ENCODE measurements around the gene MRGPRF. TPM values are rescaled to one million over a fixed set of nuclear protein-coding genes. Genes with fewer than 3 reads are reported as not detected.
A peak's percentile ranks its signal among the peaks of the same experiment; 100 is the strongest.

MRGPRF gene
- total and polyA plus RNA-seq, 11 donors = 1.6 to 13.1 (median 3.5) TPM

GRCh38 chr11:69048694-69049489 lies 35.8 kb upstream of the MRGPRF start, which contains the start of gene TPCN2:
TSS of gene TPCN2 (plus strand) at chr11:69048932. CDS start at chr11:69048998, 66 bp downstream.
- WGBS, 4 donors = 0 to 1% (median 1%) methylated on average over 26 to 76 of the region's 76 CpGs
- peak; percentile 93 to 97 (median 96) for DNase-seq
- H3K27me3 ChIP-seq = no peaks in the 10 kb centered on the region
- ATAC-seq = peak; percentile 90 to 94 (median 92)
- intact Hi-C loops (cut with DNase I) = loop anchor here in 8 of 10 donors (2.0 to 10.0 kb wide), 4 partner anchors 38 to 144 kb away; partner anchors contain the start of genes IGHMBP2 (in 1 of the 8) and MRPL21 (in 1 of the 8)
- H3K4me3 ChIP-seq = peak within 1 kb of the TSS; percentile 67 to 100 (median 87)
- peaks cover 0 to 3% (median 0%) of the 10 kb centered on the region in 9 donors for H3K36me3 ChIP-seq
- peaks cover 0 to 64% (median 48%) of the 10 kb centered on the region in 12 donors for H3K4me1 ChIP-seq
- H3K27ac ChIP-seq = peak within 1 kb of the TSS; percentile 39 to 98 (median 92)
- no peaks in the 10 kb centered on the region for H3K9me3 ChIP-seq
- TF ChIP-seq POLR2A (IDR thresholded peaks at IDR 0.05) = peak in 1 of 2 donors; percentile 86
- no peak for TF ChIP-seq CTCF (IDR thresholded peaks at IDR 0.05)

GRCh38 chr11:69048031-69048693 lies 35.1 kb upstream of the MRGPRF start:
- peak overlapping the region in 9 of 12 donors; percentile 87 to 98 (median 94) for H3K27ac ChIP-seq
- ATAC-seq (no peak), DNase-seq (peak in 1 of 5 donors; percentile 13)
- H3K9me3 ChIP-seq = no peaks in the 10 kb centered on the region
- peaks cover 0 to 58% (median 42%) of the 10 kb centered on the region in 12 donors for H3K4me1 ChIP-seq
- H3K27me3 ChIP-seq = no peaks in the 10 kb centered on the region
- peak overlapping the region; percentile 67 to 100 (median 87) for H3K4me3 ChIP-seq
- intact Hi-C loops (cut with DNase I) = loop anchor here in 8 of 10 donors (2.0 to 10.0 kb wide), 4 partner anchors 39 to 143 kb away; partner anchors contain the start of genes IGHMBP2 (in 1 of the 8) and MRPL21 (in 1 of the 8)
- 21 to 32% (median 28%) methylated on average over 10 to 11 of the region's 11 CpGs for WGBS, 4 donors
- no peaks in the 10 kb centered on the region for H3K36me3 ChIP-seq
- no peak for TF ChIP-seq CTCF (IDR thresholded peaks at IDR 0.05)
- no peak for TF ChIP-seq POLR2A (IDR thresholded peaks at IDR 0.05)

- peak; percentile 68 to 82 (median 76) for ATAC-seq
- Histone ChIP-seq H3K27me3 (no peaks in the 10 kb centered on the region), H3K4me1 (peaks cover 0 to 23% (median 7%) of the 10 kb centered on the region in 12 donors), H3K27ac (peak overlapping the region in 8 of 12 donors; percentile 1 to 79 (median 55)), H3K9me3 (no peaks in the 10 kb centered on the region), H3K4me3 (no peak overlapping the region), H3K36me3 (no peaks in the 10 kb centered on the region)
- 32 to 42% (median 37%) methylated on average over 15 of the region's 15 CpGs for WGBS, 4 donors
- TF ChIP-seq CTCF (IDR thresholded peaks at IDR 0.05) (peak; percentile 31 to 72 (median 55)), POLR2A (IDR thresholded peaks at IDR 0.05) (no peak)
- peak; percentile 67 to 89 (median 81) for DNase-seq
- intact Hi-C loops (cut with DNase I) = loop anchor here in 9 of 10 donors (5.0 to 10.0 kb wide), 3 partner anchors 117 to 140 kb away; partner anchors contain the start of genes IGHMBP2 (in 1 of the 9) and MRPL21 (in 1 of the 9)
Measured at GRCh38 chr11:69044111-69045013, 31.3 kb upstream of the MRGPRF start.
